HepG2 (cell line): ENCODE measurements around the gene RRBP1. TPM values are rescaled to one million over a fixed set of nuclear protein-coding genes. Genes with fewer than 3 reads are reported as not detected.

Experiments used
- ARNTL ChIP-seq: sonication (generic); formaldehyde crosslinking; IDR thresholded peaks from 2 replicates; pipeline ENCODE4 v1.4.0; 2020; ENCODE audit warnings: mild to moderate bottlenecking, missing genetic modification reagents
- ELK4 ChIP-seq: sonication (generic); formaldehyde crosslinking; IDR thresholded peaks from 2 replicates; pipeline ENCODE4 v1.9.0; 2021; ENCODE audit warnings: missing genetic modification reagents, borderline replicate concordance
- ESRRA ChIP-seq: sonication (generic); formaldehyde crosslinking; IDR thresholded peaks from 2 replicates; pipeline ENCODE4 v1.5.1; 2020; ENCODE audit warnings: mild to moderate bottlenecking, low read depth, missing genetic modification reagents
- KLF12 ChIP-seq: sonication (generic); formaldehyde crosslinking; IDR thresholded peaks from 2 replicates; pipeline ENCODE4 v1.4.0; 2020; ENCODE audit warnings: missing genetic modification reagents, borderline replicate concordance
- MAZ ChIP-seq, 2 experiments: sonication (generic) in 1 of 2; formaldehyde crosslinking in 1 of 2; IDR thresholded peaks; 2 replicates each; pipeline versions ENCODE4 v1.5.0 to v1.6.1; 2012 to 2020; ENCODE audit warnings: low read depth in 2 of 2, mild to moderate bottlenecking in 2 of 2, borderline replicate concordance in 1 of 2, improper control_type of control experiment in 1 of 2, low read length in 1 of 2, missing genetic modification reagents in 1 of 2, moderate library complexity in 1 of 2
- MEIS2 ChIP-seq: sonication (generic); formaldehyde crosslinking; IDR thresholded peaks from 2 replicates; pipeline ENCODE4 v1.9.0; 2021; ENCODE audit warnings: mild to moderate bottlenecking, missing genetic modification reagents
- POLR2A ChIP-seq, 2 experiments: IDR thresholded peaks; 2 replicates each; pipeline ENCODE4 v1.6.1; 2011; ENCODE audit warnings: low read depth in 2 of 2, low read length in 2 of 2, mild to moderate bottlenecking in 1 of 2, moderate library complexity in 1 of 2; ENCODE audit not compliant: insufficient read depth in 1 of 2
- POLR2AphosphoS5 ChIP-seq: IDR thresholded peaks from 2 replicates; pipeline ENCODE4 v1.6.1; 2012; ENCODE audit warnings: low read depth, low read length
- REL ChIP-seq: sonication (generic); formaldehyde crosslinking; conservative IDR thresholded peaks from 2 replicates; pipeline ENCODE4 v1.8.0; 2022; ENCODE audit warnings: mild to moderate bottlenecking, missing genetic modification reagents, moderate library complexity
- TOE1 ChIP-seq: sonication (generic); formaldehyde crosslinking; IDR thresholded peaks from 2 replicates; pipeline ENCODE4 v1.4.0; 2020; ENCODE audit warnings: mild to moderate bottlenecking, missing genetic modification reagents
- ZGPAT ChIP-seq: IDR thresholded peaks from 2 replicates; pipeline ENCODE4 v1.6.1; 2016; ENCODE audit warnings: mild to moderate bottlenecking
- ZNF17 ChIP-seq: sonication (generic); formaldehyde crosslinking; IDR thresholded peaks from 2 replicates; pipeline ENCODE4 v1.5.0; 2020; ENCODE audit warnings: mild to moderate bottlenecking, missing genetic modification reagents
- ZNF263 ChIP-seq: sonication (generic); formaldehyde crosslinking; IDR thresholded peaks from 2 replicates; pipeline ENCODE4 v1.4.0; 2020; ENCODE audit warnings: missing genetic modification reagents
- ZNF281 ChIP-seq: sonication (generic); formaldehyde crosslinking; IDR thresholded peaks from 2 replicates; pipeline ENCODE4 v1.4.0; 2020; ENCODE audit warnings: missing genetic modification reagents, borderline replicate concordance
- ZNF354B ChIP-seq: sonication (generic); formaldehyde crosslinking; IDR thresholded peaks from 2 replicates; pipeline ENCODE4 v1.8.0; 2022; ENCODE audit warnings: mild to moderate bottlenecking, missing genetic modification reagents
- ZNF513 ChIP-seq: sonication (generic); formaldehyde crosslinking; conservative IDR thresholded peaks from 2 replicates; pipeline ENCODE4 v1.5.0; 2020; ENCODE audit warnings: missing genetic modification reagents
- ZNF674 ChIP-seq: sonication (generic); formaldehyde crosslinking; IDR thresholded peaks from 2 replicates; pipeline ENCODE4 v1.5.0; 2020; ENCODE audit warnings: low read depth, mild to moderate bottlenecking, missing genetic modification reagents
- ZNF792 ChIP-seq: IDR thresholded peaks from 2 replicates; pipeline ENCODE4 v1.6.1; 2016
- ZNF800 ChIP-seq: sonication (generic); formaldehyde crosslinking; IDR thresholded peaks from 2 replicates; pipeline ENCODE4 v1.4.0; 2020; ENCODE audit warnings: missing genetic modification reagents
- ZNF878 ChIP-seq: sonication (generic); formaldehyde crosslinking; IDR thresholded peaks from 2 replicates; pipeline ENCODE4 v1.8.1; 2023; ENCODE audit warnings: mild to moderate bottlenecking, missing genetic modification reagents, moderate library complexity
- ZNF883 ChIP-seq: sonication (generic); formaldehyde crosslinking; IDR thresholded peaks from 2 replicates; pipeline ENCODE4 v1.5.1; 2020; ENCODE audit warnings: mild to moderate bottlenecking, missing genetic modification reagents; ENCODE audit errors: not compliant biosample characterization
- polyA plus RNA-seq, 8 experiments: library from polyadenylated mRNA; depleted of rRNA in 3 of 8; stranded (reverse) in 7 of 8; unstranded in 1 of 8; fragments of >200 nt; fragmentation: Illumina TruSeq in 4 of 8; extraction: Trizol in 4 of 8; gene quantifications; 2 replicates each; pipeline versions ENCODE4 v1.2.1 to v1.2.3, GENCODE V29; 2011 to 2016; ENCODE audit warnings: low read depth in 4 of 8, missing spikeins in 1 of 8, mixed read lengths in 1 of 8; ENCODE audit not compliant: insufficient read depth in 1 of 8
- total RNA-seq, 5 experiments: library from RNA; depleted of rRNA; stranded (reverse); fragments of >200 nt; fragmentation: Illumina TruSeq; extraction: Trizol; gene quantifications; 2 replicates each; pipeline ENCODE4 v1.2.3, GENCODE V29; 2016; ENCODE audit warnings: low read depth in 1 of 5

The RRBP1 gene
- total and polyA plus RNA-seq, 2 of the 13 experiments (the other 11 are each of a cell fraction or from before 2014, with no cell fraction given), result 150 to 222 TPM

- TF ChIP-seq ZNF17 (CRISPR knock-in tag) (no peak), ELK4 (CRISPR knock-in tag) (0 out of 2 replicates have a peak, but pooled peaks have one; percentile 55), ZGPAT (CRISPR knock-in tag) (peak; percentile 65; the same call in 1 of the 2 replicates), ZNF263 (CRISPR knock-in tag) (peak; percentile 88), ZNF674 (CRISPR knock-in tag) (no peak), ZNF792 (CRISPR knock-in tag) (peak; percentile 85; the same call in 1 of the 2 replicates), ZNF281 (CRISPR knock-in tag) (peak; percentile 53), ARNTL (no peak), POLR2A (IDR thresholded peaks at IDR 0.05; ENCODE audit: insufficient read depth in 1 of 2, low read depth in 2 of 2, low read length in 2 of 2) (peak; percentile 15 to 76; a peak in 2 of 4 replicates), MEIS2 (CRISPR knock-in tag) (peak; percentile 61; the same call in 1 of the 2 replicates), KLF12 (CRISPR knock-in tag) (peak; percentile 75; the same call in 1 of the 2 replicates), ZNF800 (CRISPR knock-in tag) (peak; percentile 71; the same call in 1 of the 2 replicates), TOE1 (no peak), ZNF878 (CRISPR knock-in tag) (no peak), ZNF513 (CRISPR knock-in tag) (no peak), MAZ (IDR thresholded peaks at IDR 0.05; ENCODE audit: borderline replicate concordance, low read depth, low read length) (peak; percentile 54; the same call in 1 of the 2 replicates), MAZ (CRISPR knock-in tag; IDR thresholded peaks at IDR 0.05; ENCODE audit: low read depth) (no peak), POLR2AphosphoS5 (no peak), ESRRA (CRISPR knock-in tag) (0 out of 2 replicates have a peak, but pooled peaks have one; percentile 62), ZNF883 (CRISPR knock-in tag) (no peak), REL (CRISPR knock-in tag) (no peak), ZNF354B (CRISPR knock-in tag) (no peak)
Measured at GRCh38 chr20:17568972-17569521, 113.0 kb downstream of the RRBP1 start (continued).
